Measurements from ENCODE around the gene IL23A.

IL23A gene

GRCh38 chr12:56387152-56387736, 48.6 kb downstream of the IL23A start:
- no peak overlapping the region for H3K27ac ChIP-seq
- TF ChIP-seq CTCF (conservative IDR thresholded peaks at IDR 0.05): no peak

- H3K27ac ChIP-seq: no peak overlapping the region
- no peak for TF ChIP-seq CTCF (conservative IDR thresholded peaks at IDR 0.05)
Observed at GRCh38 chr12:56389412-56389811, 50.7 kb downstream of the IL23A start.

All from VCaP (cell line).